ENCODE data around the gene ARID5B.

ARID5B gene

DNA sequence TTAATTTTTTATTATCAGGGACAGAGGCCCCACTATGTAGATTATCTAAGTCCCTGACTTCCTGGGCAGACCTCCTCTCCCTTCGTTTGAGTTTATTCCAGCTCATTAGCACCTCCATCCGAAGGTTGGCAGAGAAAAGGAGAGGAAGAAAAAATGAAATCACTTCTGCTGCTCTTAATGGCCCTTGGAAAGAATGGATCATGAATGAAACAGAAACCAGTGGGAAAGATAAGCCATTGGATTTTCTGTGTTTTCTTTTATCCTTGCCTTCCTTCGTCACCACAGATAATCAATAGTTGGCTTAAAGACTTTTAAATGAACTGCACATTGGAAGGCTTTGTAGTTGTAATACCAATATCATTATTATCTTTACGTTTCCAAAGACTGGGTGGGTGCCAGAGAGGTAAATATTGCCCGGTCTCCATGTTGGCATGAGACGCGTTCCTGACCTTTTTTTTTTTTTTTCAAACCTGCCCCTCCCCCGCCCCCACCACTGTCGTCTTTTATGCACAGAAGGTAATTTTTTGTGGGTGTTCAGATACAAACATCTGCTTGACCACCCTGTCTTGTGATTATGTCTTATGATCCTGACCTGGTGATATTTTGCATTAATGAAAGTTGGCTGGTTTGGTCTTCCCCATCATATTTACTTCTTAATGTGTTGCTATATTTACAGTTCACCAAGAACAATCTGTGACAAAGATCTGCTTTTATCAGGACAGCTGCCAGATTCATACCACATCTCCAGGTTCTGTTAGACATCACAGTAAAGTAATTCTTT is 116.8 kb downstream of the ARID5B start:
- no peak overlapping the region for H3K4me3 ChIP-seq (ENCODE audit: low read length)
- no peak for TF ChIP-seq CTCF (conservative IDR thresholded peaks at IDR 0.05; ENCODE audit: low read length)
- DNase-seq (ENCODE audit: low read depth): no peak

GRCh38 chr10:62019013-62019684 is 117.7 kb downstream of the ARID5B start:
- H3K4me3 ChIP-seq (ENCODE audit: low read length): no peak overlapping the region
- DNase-seq (ENCODE audit: low read depth): peak; percentile 71
- TF ChIP-seq CTCF (conservative IDR thresholded peaks at IDR 0.05; ENCODE audit: low read length): no peak

DNA sequence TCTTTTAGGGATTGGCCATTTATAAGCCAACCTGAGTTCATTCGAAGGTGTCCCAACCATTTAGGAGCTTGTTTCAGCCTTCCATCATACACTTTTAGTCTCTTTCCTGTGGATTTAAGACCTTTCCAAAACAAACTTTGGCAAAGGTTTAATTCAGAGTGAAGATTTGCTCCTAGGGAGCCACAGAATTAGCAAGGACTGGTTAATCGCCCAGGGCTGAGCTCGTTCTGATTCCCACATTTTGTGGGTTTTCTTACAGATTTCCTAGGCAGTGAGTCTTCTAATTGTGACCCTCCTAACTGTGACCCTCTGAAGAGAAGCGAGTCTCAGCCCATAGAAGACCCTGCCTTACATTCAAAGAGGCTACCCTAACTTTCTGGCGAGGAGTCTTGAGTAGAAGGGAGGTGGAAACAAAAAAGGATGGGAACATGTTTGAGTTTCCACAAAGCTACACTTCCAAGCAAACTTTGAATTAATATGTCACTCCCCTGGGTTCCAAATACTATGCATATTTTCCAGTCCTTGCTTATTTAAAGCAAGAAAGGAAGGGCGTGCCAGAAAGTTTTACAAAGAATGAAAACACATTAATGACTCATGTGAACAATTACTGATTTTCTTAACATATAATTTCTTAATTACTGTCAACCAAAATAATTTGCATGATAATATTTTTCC is 118.3 kb downstream of the ARID5B start:
- no peak overlapping the region for H3K4me3 ChIP-seq (ENCODE audit: low read length)
- peak; percentile 79 for DNase-seq (ENCODE audit: low read depth)
- TF ChIP-seq CTCF (conservative IDR thresholded peaks at IDR 0.05; ENCODE audit: low read length): no peak

DNA sequence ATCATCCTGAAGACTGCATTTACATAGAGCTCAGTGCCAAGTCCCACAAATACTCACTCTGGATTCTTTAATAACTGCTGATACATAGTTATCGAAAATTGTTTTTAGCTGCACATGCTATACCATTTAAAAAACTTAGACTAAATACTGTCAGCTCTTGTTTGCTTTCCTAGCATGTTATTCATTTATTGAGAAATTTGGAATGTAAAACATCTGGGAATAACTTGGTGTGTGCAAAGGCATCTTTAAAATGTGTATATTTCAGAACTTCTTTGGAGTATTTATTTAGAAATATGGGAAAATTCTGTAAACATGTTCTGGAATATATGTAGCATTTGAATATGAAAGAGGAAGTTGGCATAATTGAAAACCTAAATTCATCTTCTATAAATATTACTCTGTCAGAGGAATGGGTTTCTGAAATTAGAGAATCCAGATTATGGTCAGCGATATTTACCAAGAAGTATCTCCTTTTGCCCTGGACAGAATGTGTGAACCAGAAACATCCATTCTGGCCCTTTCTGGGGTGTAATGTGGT is 119.7 kb downstream of the ARID5B start:
- DNase-seq (ENCODE audit: low read depth): peak; percentile 51
- H3K4me3 ChIP-seq (ENCODE audit: low read length): no peak overlapping the region
- TF ChIP-seq CTCF (conservative IDR thresholded peaks at IDR 0.05; ENCODE audit: low read length): no peak

DNA sequence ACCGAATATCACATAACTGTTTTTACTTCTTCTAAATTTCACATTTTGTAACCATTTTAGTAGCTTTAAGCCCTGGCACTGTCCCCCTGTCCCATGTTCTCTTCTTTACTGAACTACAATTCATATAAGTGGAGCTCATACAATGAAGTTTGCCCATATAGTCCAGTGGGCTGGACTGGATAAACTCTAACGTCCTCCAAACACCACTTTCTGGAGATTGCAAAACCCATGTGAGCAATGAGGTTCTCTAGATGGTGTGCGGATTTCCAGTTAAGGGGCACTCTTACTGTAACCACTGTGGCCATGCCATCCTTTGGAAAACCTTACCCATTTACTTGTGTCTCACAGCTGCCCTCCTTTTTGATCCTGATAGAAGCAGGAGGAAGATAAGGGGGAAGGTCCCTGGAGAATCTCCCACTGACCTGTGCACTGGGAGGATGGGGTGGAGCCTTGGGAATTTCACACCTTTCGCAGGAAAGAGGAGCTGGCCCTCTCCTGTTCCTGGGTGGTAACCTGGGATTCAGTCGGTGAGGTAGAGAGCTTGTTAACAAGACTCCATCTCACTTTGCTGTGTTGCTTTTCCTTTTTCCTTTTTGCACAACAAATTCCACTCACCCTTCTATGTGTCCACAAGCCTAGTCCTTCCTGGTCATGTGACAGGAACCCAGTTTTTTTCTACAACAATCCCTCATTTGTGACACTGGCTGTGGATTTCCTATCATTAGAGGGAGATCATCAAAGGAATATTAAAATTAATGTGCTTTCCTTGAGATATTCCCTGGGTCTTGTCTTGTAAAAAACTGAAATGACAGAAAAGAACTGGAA is 120.7 kb downstream of the ARID5B start:
- TF ChIP-seq CTCF (conservative IDR thresholded peaks at IDR 0.05; ENCODE audit: low read length): no peak
- DNase-seq (ENCODE audit: low read depth): no peak
- H3K4me3 ChIP-seq (ENCODE audit: low read length): no peak overlapping the region

GRCh38 chr10:62022830-62023229 is 121.3 kb downstream of the ARID5B start:
- H3K4me3 ChIP-seq (ENCODE audit: low read length): no peak overlapping the region
- DNase-seq (ENCODE audit: low read depth): no peak
- no peak for TF ChIP-seq CTCF (conservative IDR thresholded peaks at IDR 0.05; ENCODE audit: low read length)
